ENCODE measurements around the gene OOSP4B. TPM values are rescaled to one million over a fixed set of nuclear protein-coding genes. Genes with fewer than 3 reads are reported as not detected.
"Not testable (repeated sequence)": the region's sequence is repeated elsewhere in the genome, so short reads cannot be mapped to it uniquely, and the experiment has no call there.

OOSP4B gene
- total and polyA plus RNA-seq, 2 donors: 0.07 TPM; not detected in 1

- Histone ChIP-seq H3K4me1 (ENCODE audit: control insufficient read depth in 2 of 2, insufficient read depth in 2 of 2, low read length in 2 of 2) (no peaks in the 10 kb centered on the region), H3K27ac (ENCODE audit: low read depth in 1 of 2, low read length in 1 of 2) (no peak overlapping the region), H3K4me3 (ENCODE audit: low read length in 2 of 2) (no peak overlapping the region), H3K36me3 (ENCODE audit: control insufficient read depth in 2 of 2, insufficient read depth in 2 of 2, low read length in 1 of 2) (no peaks in the 10 kb centered on the region), H3K27me3 (ENCODE audit: control insufficient read depth in 2 of 2, insufficient read depth in 1 of 2, low read length in 1 of 2) (no peaks in the 10 kb centered on the region), H3K9me3 (ENCODE audit: control insufficient read depth in 2 of 2, insufficient read depth in 1 of 2, low read length in 1 of 2) (no peaks in the 10 kb centered on the region)
- DNase-seq (ENCODE audit: low read depth in 6 of 9, low spot score in 9 of 9): no peak
- 27% methylated on average over 5 of the region's 5 CpGs for WGBS
These were observed 24.6 kb upstream of the OOSP4B start for GRCh38 chr11:59992425-59992824.

GRCh38 chr11:59997800-59998199, 19.2 kb upstream of the OOSP4B start:
- Histone ChIP-seq H3K9me3 (ENCODE audit: control insufficient read depth in 2 of 2, insufficient read depth in 1 of 2, low read length in 1 of 2) (no peaks in the 10 kb centered on the region), H3K27ac (ENCODE audit: low read depth in 1 of 2, low read length in 1 of 2) (no peak overlapping the region), H3K4me1 (ENCODE audit: control insufficient read depth in 2 of 2, insufficient read depth in 2 of 2, low read length in 2 of 2) (no peaks in the 10 kb centered on the region), H3K36me3 (ENCODE audit: control insufficient read depth in 2 of 2, insufficient read depth in 2 of 2, low read length in 1 of 2) (no peaks in the 10 kb centered on the region), H3K27me3 (ENCODE audit: control insufficient read depth in 2 of 2, insufficient read depth in 1 of 2, low read length in 1 of 2) (no peaks in the 10 kb centered on the region), H3K4me3 (ENCODE audit: low read length in 2 of 2) (no peak overlapping the region)
- 91% methylated on average over 2 of the region's 2 CpGs for WGBS
- DNase-seq (ENCODE audit: low read depth in 6 of 9, low spot score in 9 of 9): no peak

- no peak for DNase-seq (ENCODE audit: low read depth in 6 of 9, low spot score in 9 of 9)
- Histone ChIP-seq H3K4me3 (ENCODE audit: low read length in 2 of 2) (no peak overlapping the region), H3K27me3 (ENCODE audit: control insufficient read depth in 2 of 2, insufficient read depth in 1 of 2, low read length in 1 of 2) (no peaks in the 10 kb centered on the region), H3K27ac (ENCODE audit: low read depth in 1 of 2, low read length in 1 of 2) (no peak overlapping the region), H3K4me1 (ENCODE audit: control insufficient read depth in 2 of 2, insufficient read depth in 2 of 2, low read length in 2 of 2) (no peaks in the 10 kb centered on the region), H3K36me3 (ENCODE audit: control insufficient read depth in 2 of 2, insufficient read depth in 2 of 2, low read length in 1 of 2) (no peaks in the 10 kb centered on the region), H3K9me3 (ENCODE audit: control insufficient read depth in 2 of 2, insufficient read depth in 1 of 2, low read length in 1 of 2) (no peaks in the 10 kb centered on the region)
- 96% methylated on average over 4 of the region's 4 CpGs for WGBS
These were observed 17.3 kb upstream of the OOSP4B start for GRCh38 chr11:59999691-60000090.

GRCh38 chr11:60003729-60004128, 13.3 kb upstream of the OOSP4B start:
- no peak overlapping the region for H3K27ac ChIP-seq (ENCODE audit: low read depth in 1 of 2, low read length in 1 of 2)
- no peaks in the 10 kb centered on the region for H3K27me3 ChIP-seq (ENCODE audit: control insufficient read depth in 2 of 2, insufficient read depth in 1 of 2, low read length in 1 of 2)
- no peaks in the 10 kb centered on the region for H3K36me3 ChIP-seq (ENCODE audit: control insufficient read depth in 2 of 2, insufficient read depth in 2 of 2, low read length in 1 of 2)
- whole genome bisulfite sequencing: 98% methylated on average over 2 of the region's 2 CpGs
- no peak overlapping the region for H3K4me3 ChIP-seq (ENCODE audit: low read length in 2 of 2)
- H3K4me1 ChIP-seq (ENCODE audit: control insufficient read depth in 2 of 2, insufficient read depth in 2 of 2, low read length in 2 of 2): no peaks in the 10 kb centered on the region
- no peaks in the 10 kb centered on the region for H3K9me3 ChIP-seq (ENCODE audit: control insufficient read depth in 2 of 2, insufficient read depth in 1 of 2, low read length in 1 of 2)
- DNase-seq (ENCODE audit: low read depth in 6 of 9, low spot score in 9 of 9): no peak

GRCh38 chr11:60005360-60005759, 11.6 kb upstream of the OOSP4B start:
- Histone ChIP-seq H3K4me1 (ENCODE audit: control insufficient read depth in 2 of 2, insufficient read depth in 2 of 2, low read length in 2 of 2) (no peaks in the 10 kb centered on the region), H3K4me3 (ENCODE audit: low read length in 2 of 2) (no peak overlapping the region), H3K36me3 (ENCODE audit: control insufficient read depth in 2 of 2, insufficient read depth in 2 of 2, low read length in 1 of 2) (no peaks in the 10 kb centered on the region), H3K9me3 (ENCODE audit: control insufficient read depth in 2 of 2, insufficient read depth in 1 of 2, low read length in 1 of 2) (no peaks in the 10 kb centered on the region), H3K27me3 (ENCODE audit: control insufficient read depth in 2 of 2, insufficient read depth in 1 of 2, low read length in 1 of 2) (no peaks in the 10 kb centered on the region), H3K27ac (ENCODE audit: low read depth in 1 of 2, low read length in 1 of 2) (no peak overlapping the region)
- WGBS: 97% methylated on average over 1 of the region's 1 CpG
- no peak for DNase-seq (ENCODE audit: low read depth in 6 of 9, low spot score in 9 of 9)

- Histone ChIP-seq H3K27ac (ENCODE audit: low read depth in 1 of 2, low read length in 1 of 2) (no peak overlapping the region), H3K4me1 (ENCODE audit: control insufficient read depth in 2 of 2, insufficient read depth in 2 of 2, low read length in 2 of 2) (no peaks in the 10 kb centered on the region), H3K27me3 (ENCODE audit: control insufficient read depth in 2 of 2, insufficient read depth in 1 of 2, low read length in 1 of 2) (no peaks in the 10 kb centered on the region), H3K4me3 (ENCODE audit: low read length in 2 of 2) (no peak overlapping the region), H3K9me3 (ENCODE audit: control insufficient read depth in 2 of 2, insufficient read depth in 1 of 2, low read length in 1 of 2) (no peaks in the 10 kb centered on the region), H3K36me3 (ENCODE audit: control insufficient read depth in 2 of 2, insufficient read depth in 2 of 2, low read length in 1 of 2) (no peaks in the 10 kb centered on the region)
- 93% methylated on average over 8 of the region's 8 CpGs for WGBS
- DNase-seq (ENCODE audit: low read depth in 6 of 9, low spot score in 9 of 9): no peak
These were observed 1.1 kb downstream of the OOSP4B start for GRCh38 chr11:60018058-60018457.

- H3K9me3 ChIP-seq (ENCODE audit: control insufficient read depth in 2 of 2, insufficient read depth in 1 of 2, low read length in 1 of 2); DNase-seq (ENCODE audit: low read depth in 6 of 9, low spot score in 9 of 9); H3K36me3 ChIP-seq (ENCODE audit: control insufficient read depth in 2 of 2, insufficient read depth in 2 of 2, low read length in 1 of 2); H3K4me3 ChIP-seq (ENCODE audit: low read length in 2 of 2); H3K27me3 ChIP-seq (ENCODE audit: control insufficient read depth in 2 of 2, insufficient read depth in 1 of 2, low read length in 1 of 2); H3K4me1 ChIP-seq (ENCODE audit: control insufficient read depth in 2 of 2, insufficient read depth in 2 of 2, low read length in 2 of 2); H3K27ac ChIP-seq (ENCODE audit: low read depth in 1 of 2, low read length in 1 of 2): not testable (repeated sequence)
- WGBS: 93% methylated on average over 27 of the region's 27 CpGs
These were observed 3.4 kb downstream of the OOSP4B start for GRCh38 chr11:60020376-60020775.

- WGBS: 97% methylated on average over 3 of the region's 3 CpGs
- Histone ChIP-seq H3K36me3 (ENCODE audit: control insufficient read depth in 2 of 2, insufficient read depth in 2 of 2, low read length in 1 of 2) (no peaks in the 10 kb centered on the region), H3K4me1 (ENCODE audit: control insufficient read depth in 2 of 2, insufficient read depth in 2 of 2, low read length in 2 of 2) (no peaks in the 10 kb centered on the region), H3K27ac (ENCODE audit: low read depth in 1 of 2, low read length in 1 of 2) (no peak overlapping the region), H3K4me3 (ENCODE audit: low read length in 2 of 2) (no peak overlapping the region), H3K27me3 (ENCODE audit: control insufficient read depth in 2 of 2, insufficient read depth in 1 of 2, low read length in 1 of 2) (no peaks in the 10 kb centered on the region), H3K9me3 (ENCODE audit: control insufficient read depth in 2 of 2, insufficient read depth in 1 of 2, low read length in 1 of 2) (no peaks in the 10 kb centered on the region)
- DNase-seq (ENCODE audit: low read depth in 6 of 9, low spot score in 9 of 9): no peak
These were observed 12.1 kb downstream of the OOSP4B start for GRCh38 chr11:60029015-60029632.

GRCh38 chr11:60040109-60040508, 23.1 kb downstream of the OOSP4B start, which contains the start of gene OOSP2:
Gene OOSP2, plus strand, starts transcription at chr11:60040409. Its CDS starts 51 bp downstream, at chr11:60040460.
- no peak within 1 kb of the TSS for H3K4me3 ChIP-seq (ENCODE audit: low read length in 2 of 2)
- WGBS: 95% methylated on average over 8 of the region's 8 CpGs
- no peak for DNase-seq (ENCODE audit: low read depth in 6 of 9, low spot score in 9 of 9)

More at GRCh38 chr11:60040109-60040508, 23.1 kb downstream of the OOSP4B start, which contains the start of gene OOSP2:
- Histone ChIP-seq H3K36me3 (ENCODE audit: control insufficient read depth in 2 of 2, insufficient read depth in 2 of 2, low read length in 1 of 2) (no peaks in the 10 kb centered on the region), H3K27ac (ENCODE audit: low read depth in 1 of 2, low read length in 1 of 2) (no peak within 1 kb of the TSS), H3K4me1 (ENCODE audit: control insufficient read depth in 2 of 2, insufficient read depth in 2 of 2, low read length in 2 of 2) (no peaks in the 10 kb centered on the region), H3K9me3 (ENCODE audit: control insufficient read depth in 2 of 2, insufficient read depth in 1 of 2, low read length in 1 of 2) (no peaks in the 10 kb centered on the region), H3K27me3 (ENCODE audit: control insufficient read depth in 2 of 2, insufficient read depth in 1 of 2, low read length in 1 of 2) (no peaks in the 10 kb centered on the region)

All from thymus (tissue), 11 donors.